Activated B cell treated with CpG ODN at 0.5 μM for 24 hours (primary cell): ENCODE results near the gene HRH2. TPM values are rescaled to one million over a fixed set of nuclear protein-coding genes. Genes with fewer than 3 reads are reported as not detected.

ENCODE experiments used
- ATAC-seq: fragments of 200-7000 bp; cut with Tn5 transposase; one replicate; pipeline ENCODE4 v1.10.0; 2021; ENCODE audit warnings: low read depth, mild to moderate bottlenecking, moderate library complexity
- CTCF ChIA-PET: fragments of 350-600 bp; sonication (Branson Sonifier 250); formaldehyde crosslinking; loops from one replicate; lab custom pipeline; 2021; ENCODE audit warnings: antibody characterized with exemption; lab: Charles Lee
- POLR2A ChIA-PET: fragments of 350-600 bp; sonication (Branson Sonifier 250); formaldehyde crosslinking; loops from one replicate; lab custom pipeline; 2021; ENCODE audit warnings: antibody characterized with exemption; lab: Charles Lee
- DNase-seq: peaks from one replicate; pipeline ENCODE4 v3.0.0; 2022
- H3K27ac Mint-ChIP-seq: one replicate; pipeline ENCODE4 v1.8.0; 2020; ENCODE audit warnings: mixed read lengths
- H3K27me3 Mint-ChIP-seq: one replicate; pipeline ENCODE4 v1.8.0; 2021; ENCODE audit warnings: mixed read lengths
- H3K36me3 Mint-ChIP-seq: one replicate; pipeline ENCODE4 v1.8.0; 2021; ENCODE audit warnings: low read depth, mixed read lengths
- H3K4me1 Mint-ChIP-seq: one replicate; pipeline ENCODE4 v1.8.0; 2021; ENCODE audit warnings: mixed read lengths
- H3K4me3 Mint-ChIP-seq: one replicate; pipeline ENCODE4 v1.8.0; 2020; ENCODE audit warnings: mild to moderate bottlenecking, mixed read lengths
- H3K9me3 Mint-ChIP-seq: one replicate; pipeline ENCODE4 v1.8.0; 2020; ENCODE audit warnings: mixed read lengths
- intact Hi-C: fragments of 100-400 bp; cut with micrococcal nuclease; formaldehyde crosslinking; loops from one replicate; pipeline ENCODE4 v1.15.1; 2024
- total RNA-seq: library from RNA; stranded (reverse); gene quantifications from 2 replicates; pipeline ENCODE4 v1.2.3, GENCODE V29; 2022
- TF ChIP-seq, protein P1 (sequence below): fragments of 200-600 bp; IDR thresholded peaks from one replicate; pipeline ENCODE4 v1.8.0; 2022; ENCODE audit warnings: antibody characterized with exemption, mild to moderate bottlenecking

HRH2 gene
- total RNA-seq, 1 donor from 2014 or later: not detected

DNA sequence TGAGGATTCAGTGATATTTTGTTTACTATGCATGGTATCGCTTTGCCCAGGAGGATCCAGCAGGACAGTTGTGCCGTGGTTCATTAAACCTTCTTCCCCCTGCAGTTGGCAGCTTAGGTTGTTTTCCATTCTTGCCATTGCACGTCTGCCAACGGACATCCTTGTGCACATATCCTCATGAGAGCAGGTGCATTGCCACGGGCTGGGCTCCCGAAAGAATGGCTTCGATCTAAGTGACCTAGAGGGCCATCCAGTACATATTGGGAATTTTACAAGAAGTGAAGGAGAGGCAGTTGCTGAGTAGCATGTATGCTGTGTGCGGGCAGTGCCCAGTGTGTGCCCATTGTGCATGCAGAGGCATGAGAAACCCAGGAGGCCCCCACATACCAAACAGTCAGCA is 22.1 kb downstream of the HRH2 start:
- no peak for DNase-seq
- TF ChIP-seq, protein P1, sequence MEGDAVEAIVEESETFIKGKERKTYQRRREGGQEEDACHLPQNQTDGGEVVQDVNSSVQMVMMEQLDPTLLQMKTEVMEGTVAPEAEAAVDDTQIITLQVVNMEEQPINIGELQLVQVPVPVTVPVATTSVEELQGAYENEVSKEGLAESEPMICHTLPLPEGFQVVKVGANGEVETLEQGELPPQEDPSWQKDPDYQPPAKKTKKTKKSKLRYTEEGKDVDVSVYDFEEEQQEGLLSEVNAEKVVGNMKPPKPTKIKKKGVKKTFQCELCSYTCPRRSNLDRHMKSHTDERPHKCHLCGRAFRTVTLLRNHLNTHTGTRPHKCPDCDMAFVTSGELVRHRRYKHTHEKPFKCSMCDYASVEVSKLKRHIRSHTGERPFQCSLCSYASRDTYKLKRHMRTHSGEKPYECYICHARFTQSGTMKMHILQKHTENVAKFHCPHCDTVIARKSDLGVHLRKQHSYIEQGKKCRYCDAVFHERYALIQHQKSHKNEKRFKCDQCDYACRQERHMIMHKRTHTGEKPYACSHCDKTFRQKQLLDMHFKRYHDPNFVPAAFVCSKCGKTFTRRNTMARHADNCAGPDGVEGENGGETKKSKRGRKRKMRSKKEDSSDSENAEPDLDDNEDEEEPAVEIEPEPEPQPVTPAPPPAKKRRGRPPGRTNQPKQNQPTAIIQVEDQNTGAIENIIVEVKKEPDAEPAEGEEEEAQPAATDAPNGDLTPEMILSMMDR: no peak
- Mint-ChIP-seq H3K27me3 (peaks cover 4% of the 10 kb centered on the region), H3K9me3 (no peaks in the 10 kb centered on the region), H3K27ac (no peak overlapping the region), H3K36me3 (no peaks in the 10 kb centered on the region), H3K4me3 (no peak overlapping the region), H3K4me1 (no peaks in the 10 kb centered on the region)
- intact Hi-C loops: no loop called here
- no peak for ATAC-seq
- CTCF ChIA-PET: no interaction called here
- POLR2A ChIA-PET: no interaction called here

DNA sequence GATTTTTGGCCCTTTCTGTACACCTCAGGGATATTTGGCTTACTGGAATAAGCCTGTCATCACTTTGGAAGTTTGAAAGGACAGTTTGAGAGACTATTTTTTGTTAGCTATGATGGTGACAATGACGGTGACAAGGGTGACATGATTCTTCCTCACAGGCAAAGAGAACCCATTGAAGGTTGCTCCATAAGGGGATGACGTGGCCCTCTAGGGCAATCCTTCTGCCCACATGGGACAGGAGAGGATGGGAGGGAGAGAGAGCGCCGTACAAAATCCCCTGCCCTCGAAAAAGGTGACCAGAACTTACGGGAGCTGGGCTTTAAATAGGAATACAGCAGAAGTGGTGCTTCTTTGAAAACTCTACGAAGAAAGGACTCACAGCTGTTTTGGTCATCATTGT is 22.6 kb downstream of the HRH2 start:
- DNase-seq: no peak
- ATAC-seq: no peak
- Mint-ChIP-seq H3K27me3 (peaks cover 4% of the 10 kb centered on the region), H3K36me3 (no peaks in the 10 kb centered on the region), H3K4me1 (no peaks in the 10 kb centered on the region), H3K27ac (no peak overlapping the region), H3K9me3 (no peaks in the 10 kb centered on the region), H3K4me3 (no peak overlapping the region)
- POLR2A ChIA-PET: no interaction called here
- CTCF ChIA-PET: no interaction called here
- intact Hi-C loops: no loop called here
- TF ChIP-seq, protein P1: no peak

DNA sequence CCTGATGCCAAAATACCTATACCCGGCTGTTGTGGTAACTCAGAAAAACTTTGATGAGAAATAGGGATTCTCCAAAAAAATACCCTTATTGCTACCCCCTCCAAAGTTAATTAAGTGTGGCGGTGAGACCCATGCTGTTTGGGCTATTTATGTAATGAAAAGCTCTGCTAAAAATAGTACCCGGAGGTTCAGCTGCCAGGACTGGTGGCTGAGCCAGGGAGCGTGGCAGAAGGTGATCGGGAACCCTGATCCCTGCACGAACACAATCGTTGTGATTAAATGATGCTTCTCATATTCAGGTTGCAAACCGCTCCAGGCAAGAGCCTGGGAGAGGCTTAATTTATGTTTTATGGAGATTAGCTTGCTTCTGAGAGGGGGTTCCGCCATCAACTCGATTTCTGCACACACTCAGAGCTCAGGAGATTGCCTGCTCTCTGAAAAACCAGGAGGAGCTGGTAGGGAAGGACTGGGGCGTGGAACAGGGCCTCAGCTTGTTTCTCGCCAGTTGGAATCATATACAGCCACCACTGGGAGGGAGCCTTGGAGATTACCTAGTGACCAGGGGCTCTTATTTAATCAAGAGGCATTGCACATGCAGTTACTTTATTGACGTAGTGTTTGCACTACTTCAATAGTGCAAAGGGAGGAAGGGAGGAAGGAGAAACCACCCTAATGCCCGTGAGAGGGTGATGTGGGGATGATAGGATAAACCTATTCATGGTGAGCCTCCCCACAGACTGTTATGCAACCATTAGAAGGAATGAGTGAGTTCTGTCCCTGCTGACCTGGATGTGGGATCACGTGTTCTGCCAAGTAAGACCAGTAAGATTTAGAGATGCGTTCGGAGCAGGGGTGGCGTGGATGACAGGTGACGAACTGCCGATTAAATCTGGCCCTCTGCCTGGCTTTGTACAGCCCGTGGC is 23.4 kb downstream of the HRH2 start:
- intact Hi-C loops: no loop called here
- TF ChIP-seq, protein P1: no peak
- no peaks in the 10 kb centered on the region for H3K36me3 Mint-ChIP-seq
- no peak overlapping the region for H3K4me3 Mint-ChIP-seq
- no peaks in the 10 kb centered on the region for H3K9me3 Mint-ChIP-seq
- no peaks in the 10 kb centered on the region for H3K4me1 Mint-ChIP-seq
- DNase-seq: no peak
- ATAC-seq: no peak
- H3K27me3 Mint-ChIP-seq: peaks cover 4% of the 10 kb centered on the region
- H3K27ac Mint-ChIP-seq: no peak overlapping the region
- ChIA-PET CTCF (no interaction called here), POLR2A (no interaction called here)

DNA sequence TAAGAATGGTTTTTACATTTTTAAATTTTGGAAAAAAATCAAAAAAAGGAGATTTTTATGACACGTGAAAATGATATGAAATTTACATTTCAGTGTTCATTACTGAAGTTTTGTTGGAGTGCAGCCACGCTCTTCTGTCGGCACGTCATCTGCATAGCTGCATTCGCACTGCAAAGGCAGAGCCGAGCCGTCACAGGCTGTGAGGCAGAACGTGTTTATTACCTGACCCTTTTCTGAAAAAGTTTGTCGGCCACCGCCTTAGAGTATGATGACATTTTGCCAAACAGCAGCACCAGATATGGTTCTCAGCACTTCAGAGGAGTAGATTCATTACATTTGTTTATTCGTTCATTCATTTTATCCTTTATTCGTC is 24.1 kb downstream of the HRH2 start:
- ATAC-seq: no peak
- POLR2A ChIA-PET: no interaction called here
- CTCF ChIA-PET: no interaction called here
- Mint-ChIP-seq H3K4me3 (no peak overlapping the region), H3K9me3 (no peaks in the 10 kb centered on the region), H3K27me3 (peaks cover 4% of the 10 kb centered on the region), H3K4me1 (no peaks in the 10 kb centered on the region), H3K36me3 (no peaks in the 10 kb centered on the region), H3K27ac (no peak overlapping the region)
- intact Hi-C loops: no loop called here
- DNase-seq: no peak
- TF ChIP-seq, protein P1: no peak

DNA sequence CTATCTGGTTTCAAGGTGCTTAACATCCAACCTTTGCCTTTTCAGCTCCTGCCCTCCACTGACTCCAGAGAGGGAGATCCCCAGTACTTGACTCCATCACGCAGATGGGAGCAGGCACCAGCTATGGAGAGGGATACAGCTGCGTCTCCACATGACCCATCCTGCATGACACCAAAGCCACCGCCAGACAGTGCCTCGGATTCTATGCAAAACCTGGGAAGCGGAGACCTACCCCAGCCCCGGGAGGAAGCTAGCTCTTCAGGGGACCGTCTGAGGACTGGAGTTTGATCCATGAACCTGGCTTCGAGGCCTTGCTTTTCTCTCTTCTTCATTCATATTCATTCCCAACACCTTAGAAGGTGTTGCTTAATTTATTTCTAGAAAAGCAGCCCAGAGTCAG is 24.8 kb downstream of the HRH2 start:
- Mint-ChIP-seq H3K36me3 (no peaks in the 10 kb centered on the region), H3K9me3 (no peaks in the 10 kb centered on the region), H3K27me3 (peaks cover 5% of the 10 kb centered on the region), H3K27ac (no peak overlapping the region), H3K4me3 (no peak overlapping the region), H3K4me1 (no peaks in the 10 kb centered on the region)
- ChIA-PET CTCF (no interaction called here), POLR2A (no interaction called here)
- intact Hi-C loops: no loop called here
- ATAC-seq (no peak), DNase-seq (no peak)
- TF ChIP-seq, protein P1: no peak
